GM12801 (cell line): ENCODE measurements around the gene SMIM8.

Experiments
- CTCF ChIP-seq: IDR thresholded peaks from one replicate; pipeline ENCODE4 v1.5.1; 2011; ENCODE audit warnings: control low read depth; ENCODE audit not compliant: insufficient read length; ENCODE audit errors: extremely low read depth

The SMIM8 gene

GRCh38 chr6:87340230-87340629 lies 17.8 kb downstream of the SMIM8 start:
- TF ChIP-seq CTCF, result no peak

- no peak for TF ChIP-seq CTCF
Observed at GRCh38 chr6:87341158-87341557, 18.8 kb downstream of the SMIM8 start.

- TF ChIP-seq CTCF, result no peak
Observed at GRCh38 chr6:87341899-87342298, 19.5 kb downstream of the SMIM8 start.

- no peak for TF ChIP-seq CTCF
Observed at GRCh38 chr6:87342829-87343228, 20.4 kb downstream of the SMIM8 start.

- no peak for TF ChIP-seq CTCF
Observed at GRCh38 chr6:87344731-87345130, 22.3 kb downstream of the SMIM8 start, which contains the start of gene C6orf163. Gene C6orf163, plus strand, starts transcription at chr6:87344813. Its CDS starts 287 bp downstream, at chr6:87345100.

GRCh38 chr6:87346700-87347099 lies 24.3 kb downstream of the SMIM8 start:
- no peak for TF ChIP-seq CTCF

DNA sequence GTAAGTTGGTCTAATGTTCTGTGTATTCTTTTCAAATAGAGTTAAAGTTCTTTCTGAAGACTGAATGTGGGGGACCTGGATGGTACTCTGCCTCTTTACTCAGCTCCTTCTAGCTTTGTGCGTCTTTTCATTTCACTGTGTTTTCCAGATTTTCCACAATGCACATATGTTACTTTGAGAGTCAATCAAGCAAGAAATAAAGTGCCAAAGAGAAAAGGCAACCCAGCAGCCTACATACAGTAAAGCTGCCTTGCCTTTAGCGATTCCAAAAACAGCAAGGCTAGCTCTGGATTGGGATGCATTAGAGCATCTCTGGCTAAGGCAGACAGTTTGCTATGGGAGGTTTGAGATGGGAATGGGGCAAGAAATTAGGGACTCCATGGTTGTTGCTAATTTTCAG lies 27.5 kb downstream of the SMIM8 start:
- no peak for TF ChIP-seq CTCF

DNA sequence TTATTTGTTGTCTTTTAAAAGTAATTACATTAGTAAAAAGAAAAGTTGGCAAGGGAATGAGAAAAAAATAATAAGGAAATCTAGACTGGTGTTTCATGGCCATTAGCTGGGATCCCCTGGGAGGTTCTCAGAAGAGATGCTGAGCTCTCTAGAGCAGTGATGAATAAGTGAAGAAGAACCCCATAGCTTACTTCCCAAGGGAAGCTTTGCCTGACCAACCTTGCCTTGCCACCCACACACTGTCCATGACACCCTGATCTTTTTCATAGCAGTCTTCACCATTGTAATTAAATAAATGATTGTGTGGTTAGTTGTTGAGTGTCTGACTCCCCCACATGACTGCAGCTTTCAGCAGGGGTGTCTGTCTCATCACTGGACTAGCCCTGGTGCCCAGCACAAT lies 28.1 kb downstream of the SMIM8 start:
- TF ChIP-seq CTCF, result no peak
